ENCODE data around the gene KIF4B. TPM values are rescaled to one million over a fixed set of nuclear protein-coding genes. Genes with fewer than 3 reads are reported as not detected.
"Not testable (repeated sequence)": the region's sequence is repeated elsewhere in the genome, so short reads cannot be mapped to it uniquely, and the experiment has no call there.

The KIF4B gene
- total RNA-seq, 1 donor from 2014 or later, result not detected

GRCh38 chr5:154970759-154971158 lies 42.8 kb upstream of the KIF4B start:
- intact Hi-C loops (cut with DNase I), result no loop called here
- TF ChIP-seq CTCF (IDR thresholded peaks at IDR 0.05), result no peak

GRCh38 chr5:154971501-154971900 lies 42.1 kb upstream of the KIF4B start:
- peaks cover 9 to 22% of the 10 kb centered on the region in 2 donors for H3K36me3 ChIP-seq
- no peak overlapping the region for H3K4me3 ChIP-seq
- intact Hi-C loops (cut with DNase I), result no loop called here
- no peak for TF ChIP-seq CTCF (IDR thresholded peaks at IDR 0.05)
- DNase-seq (ENCODE audit: low spot score in 2 of 2), result no peak
- no peaks in the 10 kb centered on the region for H3K4me1 ChIP-seq
- H3K9me3 ChIP-seq, result no peaks in the 10 kb centered on the region
- no peaks in the 10 kb centered on the region for H3K27me3 ChIP-seq
- H3K27ac ChIP-seq, result no peak overlapping the region

More at GRCh38 chr5:154970759-154971158, 42.8 kb upstream of the KIF4B start:
- no peaks in the 10 kb centered on the region for H3K9me3 ChIP-seq
- peaks cover 11 to 28% of the 10 kb centered on the region in 2 donors for H3K36me3 ChIP-seq
- no peak for DNase-seq (ENCODE audit: low spot score in 2 of 2)
- no peak overlapping the region for H3K27ac ChIP-seq
- no peaks in the 10 kb centered on the region for H3K27me3 ChIP-seq
- no peaks in the 10 kb centered on the region for H3K4me1 ChIP-seq
- no peak overlapping the region for H3K4me3 ChIP-seq

- Histone ChIP-seq H3K9me3 (no peaks in the 10 kb centered on the region), H3K27ac (no peak overlapping the region), H3K27me3 (no peaks in the 10 kb centered on the region), H3K36me3 (peaks cover 6 to 13% of the 10 kb centered on the region in 2 donors), H3K4me1 (no peaks in the 10 kb centered on the region), H3K4me3 (no peak overlapping the region)
- no peak for DNase-seq (ENCODE audit: low spot score in 2 of 2)
- peak in 2 of 3 experiments; percentile 15 to 36 for TF ChIP-seq CTCF (IDR thresholded peaks at IDR 0.05)
- intact Hi-C loops (cut with DNase I), result no loop called here
Observed at GRCh38 chr5:154972476-154973080, 41.0 kb upstream of the KIF4B start.

- H3K27me3 ChIP-seq; H3K36me3 ChIP-seq; intact Hi-C loops (cut with DNase I); H3K9me3 ChIP-seq; H3K4me3 ChIP-seq; H3K27ac ChIP-seq; DNase-seq (ENCODE audit: low spot score in 2 of 2); H3K4me1 ChIP-seq: not testable (repeated sequence)
Observed at GRCh38 chr5:154976082-154976481, 37.5 kb upstream of the KIF4B start.

- no peak for DNase-seq (ENCODE audit: low spot score in 2 of 2)
- Histone ChIP-seq H3K4me1 (no peaks in the 10 kb centered on the region), H3K27me3 (no peaks in the 10 kb centered on the region), H3K27ac (no peak overlapping the region), H3K4me3 (no peak overlapping the region), H3K9me3 (no peaks in the 10 kb centered on the region), H3K36me3 (no peaks in the 10 kb centered on the region)
- intact Hi-C loops (cut with DNase I), result no loop called here
- no peak for TF ChIP-seq CTCF (IDR thresholded peaks at IDR 0.05)
Observed at GRCh38 chr5:154977409-154977808, 36.1 kb upstream of the KIF4B start.

- DNase-seq (ENCODE audit: low spot score in 2 of 2); H3K36me3 ChIP-seq; H3K4me3 ChIP-seq; H3K4me1 ChIP-seq; intact Hi-C loops (cut with DNase I); H3K27ac ChIP-seq; H3K9me3 ChIP-seq; H3K27me3 ChIP-seq: not testable (repeated sequence)
Observed at GRCh38 chr5:154978294-154978693, 35.3 kb upstream of the KIF4B start.

Measured in ascending aorta (tissue), 2 donors.